Activated CD8-positive, alpha-beta memory T cell treated with anti-CD3 and anti-CD28 coated beads, Interleukin-2, amount 50 U/mL, for 1 hour (primary cell): ENCODE measurements around the gene SUSD3.

Experiments
- DNase-seq: peaks from one replicate; pipeline ENCODE4 v3.0.0-alpha.2; 2020; ENCODE audit errors: extremely low read depth

SUSD3 gene

DNA sequence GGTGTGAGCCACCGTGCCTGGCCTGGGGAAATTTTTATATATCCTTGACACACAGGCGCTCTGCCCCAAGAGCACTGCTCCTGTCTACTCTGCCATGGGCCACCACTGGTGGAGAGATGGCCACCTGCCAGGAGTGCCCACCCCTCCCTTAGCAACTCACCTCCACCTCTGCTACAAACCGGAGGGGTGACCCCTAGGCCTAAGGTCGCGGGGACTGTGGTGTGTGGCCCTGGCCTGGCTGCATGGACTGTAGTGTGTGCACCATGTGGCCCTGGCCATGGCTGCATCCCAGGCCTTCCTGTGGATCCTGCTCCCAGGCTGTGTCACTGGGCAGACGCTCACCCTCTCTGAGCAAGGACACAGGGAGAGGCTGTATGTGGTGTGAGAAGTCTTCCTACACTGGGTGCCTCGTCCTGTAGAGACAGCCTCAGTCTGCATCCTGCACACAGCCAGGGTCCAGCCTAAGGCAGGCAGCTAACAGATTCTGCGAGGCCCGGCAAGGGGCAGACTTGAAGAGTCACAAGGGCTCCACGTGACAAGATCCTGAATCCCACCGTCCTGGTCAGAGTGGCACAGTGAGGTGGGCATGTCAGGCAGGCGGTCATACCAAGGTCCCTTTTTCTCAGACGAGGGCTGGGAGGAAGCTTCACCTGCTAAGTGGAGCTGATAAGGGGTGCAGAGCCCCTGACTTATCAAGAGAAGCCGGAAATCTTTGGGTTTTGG is 65.2 kb downstream of the SUSD3 start:
- no peak for DNase-seq

- no peak for DNase-seq
Measured at GRCh38 chr9:93124793-93125192, 66.3 kb downstream of the SUSD3 start.

DNA sequence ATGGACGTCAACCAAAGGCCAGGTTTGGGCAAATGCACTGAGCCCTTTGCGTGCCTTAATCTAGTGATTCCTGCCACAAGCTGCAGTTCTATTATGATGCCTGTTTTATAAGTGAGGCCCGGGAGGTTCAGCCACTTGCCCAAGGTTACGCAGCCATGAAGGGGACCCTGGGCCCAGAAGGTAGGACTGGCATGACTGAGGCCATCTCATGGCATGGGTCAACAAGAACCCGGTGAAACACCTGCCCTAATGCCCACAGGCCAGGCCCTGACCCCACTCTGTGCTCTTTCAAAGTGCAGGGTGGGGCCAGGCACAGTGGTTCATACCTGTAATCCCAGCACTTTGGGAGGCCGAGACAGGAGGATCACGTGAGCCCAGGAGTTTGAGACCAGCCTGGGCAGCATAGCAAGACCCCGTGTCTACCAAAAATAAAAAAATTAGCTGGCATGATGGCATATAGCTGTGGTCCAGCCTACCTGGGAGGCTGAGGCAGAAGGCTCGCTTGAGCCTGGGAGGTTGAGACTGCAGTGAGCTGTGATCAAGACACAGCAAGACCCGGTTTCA is 66.9 kb downstream of the SUSD3 start:
- no peak for DNase-seq

DNA sequence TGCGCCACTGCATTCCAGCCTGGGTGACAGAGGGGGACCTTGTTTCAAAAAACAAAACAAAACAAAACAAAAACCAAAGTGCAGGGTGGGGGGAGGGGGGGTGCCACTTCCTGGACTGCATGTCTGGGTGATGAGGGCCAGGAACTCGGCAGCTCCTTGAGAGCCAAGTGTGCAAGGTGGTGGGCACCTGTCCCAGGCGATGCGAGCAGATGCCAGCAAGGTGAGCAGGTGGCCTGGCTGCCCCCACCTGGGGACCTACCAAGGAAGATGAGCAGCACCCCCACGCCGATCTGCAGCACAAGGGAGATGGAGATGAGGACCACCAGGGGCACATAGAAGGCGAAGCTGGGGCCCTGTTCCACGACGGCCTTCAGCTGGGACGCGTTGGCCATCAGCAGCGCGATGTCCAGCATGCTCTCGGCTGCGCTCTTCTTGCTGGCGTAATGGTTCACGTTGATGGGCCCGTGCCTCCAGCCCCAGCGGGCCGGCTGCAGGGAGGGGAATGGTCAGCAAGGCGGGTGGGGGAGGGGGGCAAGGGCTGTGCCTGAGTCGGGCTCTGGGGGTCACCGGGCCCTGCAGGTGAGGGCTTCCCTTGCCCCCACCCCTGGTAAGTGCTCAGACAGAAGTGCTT is 67.8 kb downstream of the SUSD3 start:
- DNase-seq, result no peak

GRCh38 chr9:93126825-93127368 is 68.4 kb downstream of the SUSD3 start:
- DNase-seq, result no peak

GRCh38 chr9:93127395-93127911 is 69.0 kb downstream of the SUSD3 start:
- DNase-seq, result no peak

GRCh38 chr9:93128011-93128714 is 69.7 kb downstream of the SUSD3 start:
- DNase-seq, result no peak

- DNase-seq, result no peak
Measured at GRCh38 chr9:93128715-93129224, 70.3 kb downstream of the SUSD3 start.

DNA sequence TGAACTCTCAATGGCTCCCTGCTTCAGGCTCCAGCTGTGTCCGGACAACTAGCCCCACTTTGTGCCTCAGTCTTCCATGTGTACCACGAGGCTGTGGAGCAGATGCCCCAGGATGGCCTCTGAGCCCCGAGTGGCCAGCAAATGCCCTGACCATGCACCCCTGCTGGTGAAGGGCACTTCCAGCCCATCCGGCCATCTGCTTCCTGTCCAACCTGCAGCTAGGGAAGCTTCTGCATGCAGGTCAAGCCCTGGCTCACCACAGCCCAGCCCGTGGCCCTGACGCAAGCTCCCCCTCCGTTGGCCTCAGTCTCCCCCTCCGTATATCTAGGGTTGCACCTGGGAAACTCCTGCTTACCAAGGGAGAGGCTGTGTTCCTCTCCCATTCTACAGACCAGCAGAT is 70.8 kb downstream of the SUSD3 start:
- no peak for DNase-seq

GRCh38 chr9:93129691-93130500 is 71.4 kb downstream of the SUSD3 start:
- DNase-seq, result no peak

- DNase-seq, result no peak
Measured at GRCh38 chr9:93130861-93131481, 72.5 kb downstream of the SUSD3 start.

DNA sequence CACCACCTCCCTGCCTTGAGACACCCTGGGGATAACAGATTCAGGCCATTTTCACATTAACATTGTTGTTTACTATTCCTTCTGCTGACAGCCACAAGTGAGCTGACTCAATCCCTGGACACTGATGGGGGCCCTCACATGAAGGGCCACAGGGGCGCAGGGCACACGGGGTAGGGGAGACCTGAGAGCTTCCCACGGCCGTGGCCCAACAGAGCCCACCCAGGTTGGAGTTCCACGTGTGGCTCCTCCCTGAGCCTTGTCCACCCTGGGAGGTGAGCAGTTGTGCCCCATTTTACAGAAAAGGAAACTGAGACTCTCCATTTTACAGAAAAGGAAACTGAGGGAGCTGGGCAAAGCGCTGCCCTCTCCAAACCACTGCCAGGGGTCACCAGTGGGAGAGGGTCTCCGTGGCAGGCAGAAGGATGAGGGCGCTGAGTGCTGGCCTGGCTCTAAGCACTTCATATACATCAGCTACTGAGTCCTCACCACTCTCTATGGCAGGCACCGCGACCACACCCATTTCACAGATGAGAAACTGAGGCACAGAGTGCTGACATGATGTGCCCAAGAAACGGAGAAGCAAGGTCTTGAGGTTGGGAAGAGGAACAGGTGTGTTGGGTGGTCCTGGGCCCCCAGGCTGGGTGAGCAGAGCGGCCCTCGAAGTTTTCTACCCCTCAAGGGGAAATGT is 73.2 kb downstream of the SUSD3 start:
- DNase-seq, result no peak

- DNase-seq, result no peak
Measured at GRCh38 chr9:93132287-93132927, 73.9 kb downstream of the SUSD3 start.

- peak; percentile 40 for DNase-seq
Measured at GRCh38 chr9:93132946-93133680, 74.6 kb downstream of the SUSD3 start.

GRCh38 chr9:93133681-93134014 is 75.1 kb downstream of the SUSD3 start:
- no peak for DNase-seq

GRCh38 chr9:93134015-93134739 is 75.7 kb downstream of the SUSD3 start, which contains the start of gene NINJ1:
NINJ1 (minus strand) TSS chr9:93134251; CDS start chr9:93134217, 34 bp downstream.
- DNase-seq, result peak; percentile 70
